T-helper 2 cell treated with Interferon-gamma antibody and Interleukin-4, amounts not matched to agents 100 ng/mL and 5 ng/mL, for 36 hours (primary cell): Measurements from ENCODE around the gene ARHGEF25. TPM values are rescaled to one million over a fixed set of nuclear protein-coding genes. Genes with fewer than 3 reads are reported as not detected.
"Not testable (repeated sequence)": the region's sequence is repeated elsewhere in the genome, so short reads cannot be mapped to it uniquely, and the experiment has no call there.

Experiments used
- intact Hi-C: fragments of 100-400 bp; cut with micrococcal nuclease; formaldehyde crosslinking; loops from one replicate; pipeline ENCODE4 v1.15.1; 2023
- total RNA-seq: library from RNA; stranded (reverse); gene quantifications from 2 replicates; pipeline ENCODE4 v1.2.3, GENCODE V29; 2022

ARHGEF25 gene
- 0.48 and 1.0 TPM in 2 replicates for total RNA-seq

DNA sequence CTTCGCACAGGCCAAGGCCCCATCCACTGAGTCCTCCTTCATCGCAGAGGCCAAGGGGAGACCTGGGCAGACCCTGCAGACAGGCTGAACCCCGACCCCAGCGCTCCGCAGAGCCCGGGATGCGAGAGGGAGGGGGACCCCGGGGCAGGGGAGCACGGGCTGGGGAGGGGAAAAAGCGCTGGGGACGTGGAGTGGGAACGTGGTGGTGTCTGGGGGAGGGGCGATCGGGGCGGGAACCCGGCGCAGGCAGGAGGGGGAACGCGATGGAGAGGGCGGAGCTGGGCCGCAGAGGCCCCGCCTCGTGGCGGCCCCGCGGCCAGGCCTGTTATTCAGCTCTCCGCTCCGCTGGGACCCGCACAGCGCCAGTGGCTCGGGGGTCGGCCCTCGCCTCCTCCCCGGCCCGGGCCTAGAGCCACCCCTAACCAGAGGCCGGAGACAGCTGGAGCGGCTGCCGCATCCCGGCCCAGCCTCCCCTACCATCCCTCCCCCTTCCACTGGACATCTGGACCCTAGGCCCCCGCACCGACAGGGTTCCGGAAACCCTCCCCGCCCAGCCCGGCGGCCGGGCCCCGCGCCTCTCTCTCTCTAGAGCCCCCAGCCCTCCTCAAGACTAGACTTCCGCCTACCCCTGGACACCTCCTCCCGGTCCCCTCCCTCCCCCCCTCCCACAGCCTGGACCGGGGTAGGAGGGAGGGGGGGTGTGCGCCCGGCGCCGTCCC, at the start of gene ARHGEF25:
Gene ARHGEF25 (plus strand): TSS at position 328 of the 719 bp plus-strand sequence. CDS start 460 bp downstream, outside the sequence.
- intact Hi-C loops = no loop called here

- intact Hi-C loops = no loop called here
Observed at GRCh38 chr12:57563358-57563757, 47.9 kb upstream of the ARHGEF25 start.

GRCh38 chr12:57564178-57564740, 47.0 kb upstream of the ARHGEF25 start:
- intact Hi-C loops = no loop called here

DNA sequence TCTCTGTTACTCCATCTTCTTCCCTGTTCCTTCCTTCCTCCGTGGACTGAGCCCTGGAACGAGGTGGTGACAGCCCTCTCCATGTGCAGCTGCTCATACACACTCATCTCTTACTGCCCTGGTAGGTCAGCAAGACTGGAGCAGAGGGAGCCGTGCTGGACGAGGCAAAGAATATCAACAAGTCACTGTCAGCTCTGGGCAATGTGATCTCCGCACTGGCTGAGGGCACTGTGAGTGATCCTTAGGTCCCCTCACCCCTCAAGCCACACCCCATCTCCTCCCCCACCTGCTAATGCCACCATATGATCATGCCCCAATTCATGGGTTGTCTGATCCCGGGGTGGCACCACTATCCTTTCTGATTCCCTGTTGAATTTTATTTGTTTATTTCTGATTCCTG, 42.4 kb upstream of the ARHGEF25 start:
- intact Hi-C loops = no loop called here

DNA sequence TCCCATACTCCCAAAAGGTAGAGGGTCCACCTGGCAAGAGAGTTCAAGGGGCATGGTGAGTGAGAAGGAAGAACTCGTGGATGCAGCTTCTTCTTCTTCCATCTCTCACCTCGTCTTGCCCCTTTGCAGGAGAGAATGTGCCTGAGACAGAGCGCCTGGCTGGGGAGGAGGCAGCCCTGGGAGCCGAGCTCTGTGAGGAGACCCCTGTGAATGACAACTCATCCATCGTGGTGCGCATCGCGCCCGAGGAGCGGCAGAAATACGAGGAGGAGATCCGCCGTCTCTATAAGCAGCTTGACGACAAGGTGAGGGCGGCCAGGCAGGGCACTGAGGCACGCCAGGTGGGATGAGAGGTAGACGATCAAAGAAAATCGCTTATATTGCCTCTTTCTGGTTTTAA, 41.4 kb upstream of the ARHGEF25 start:
- intact Hi-C loops = no loop called here

- intact Hi-C loops = not testable (repeated sequence)
Observed at GRCh38 chr12:57570438-57570837, 40.8 kb upstream of the ARHGEF25 start.

DNA sequence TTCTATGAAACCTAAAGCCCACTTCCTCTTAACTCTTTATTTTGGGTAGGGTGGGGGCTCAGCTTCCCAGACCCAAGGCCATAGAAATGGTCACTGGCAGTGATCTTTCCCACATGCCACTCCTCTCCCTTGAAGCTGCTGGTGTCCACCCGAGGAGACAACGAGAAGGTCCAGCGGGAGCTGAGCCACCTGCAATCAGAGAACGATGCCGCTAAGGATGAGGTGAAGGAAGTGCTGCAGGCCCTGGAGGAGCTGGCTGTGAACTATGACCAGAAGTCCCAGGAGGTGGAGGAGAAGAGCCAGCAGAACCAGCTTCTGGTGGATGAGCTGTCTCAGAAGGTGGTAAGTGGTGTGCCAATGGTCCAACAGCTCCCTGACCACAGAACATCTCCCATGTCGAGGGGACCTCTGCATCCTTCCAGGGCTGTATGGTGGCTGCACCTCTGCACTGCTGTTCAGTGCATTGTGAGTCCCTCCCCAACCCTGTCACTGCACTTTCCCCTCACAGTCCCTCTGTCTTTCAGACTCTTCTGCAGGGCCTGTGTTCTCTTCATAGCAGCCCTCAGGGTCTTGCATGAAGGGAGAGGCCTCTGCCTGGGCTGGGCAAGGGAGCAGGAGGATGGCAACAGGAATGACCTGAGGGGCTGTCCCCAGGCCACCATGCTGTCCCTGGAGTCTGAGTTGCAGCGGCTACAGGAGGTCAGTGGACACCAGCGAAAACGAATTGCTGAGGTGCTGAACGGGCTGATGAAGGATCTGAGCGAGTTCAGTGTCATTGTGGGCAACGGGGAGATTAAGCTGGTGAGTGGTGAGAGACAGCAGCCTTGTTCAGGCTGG, 39.1 kb upstream of the ARHGEF25 start:
- intact Hi-C loops = no loop called here

DNA sequence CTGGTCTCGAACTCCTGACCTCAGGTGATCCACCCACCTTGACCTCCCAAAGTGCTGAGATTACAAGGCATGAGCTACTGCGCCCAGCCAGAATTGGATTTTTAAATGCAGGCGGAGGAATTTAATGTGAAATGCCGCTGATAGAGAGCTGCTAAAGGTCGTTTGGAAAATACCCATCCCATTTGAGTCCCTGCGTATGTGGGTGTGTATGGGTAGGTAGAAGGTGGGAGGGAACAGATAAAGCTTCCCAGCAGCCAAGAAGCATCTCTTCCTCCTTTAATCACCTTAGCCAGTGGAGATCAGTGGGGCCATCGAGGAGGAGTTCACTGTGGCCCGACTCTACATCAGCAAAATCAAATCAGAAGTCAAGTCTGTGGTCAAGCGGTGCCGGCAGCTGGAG, 36.4 kb upstream of the ARHGEF25 start:
- intact Hi-C loops = no loop called here

DNA sequence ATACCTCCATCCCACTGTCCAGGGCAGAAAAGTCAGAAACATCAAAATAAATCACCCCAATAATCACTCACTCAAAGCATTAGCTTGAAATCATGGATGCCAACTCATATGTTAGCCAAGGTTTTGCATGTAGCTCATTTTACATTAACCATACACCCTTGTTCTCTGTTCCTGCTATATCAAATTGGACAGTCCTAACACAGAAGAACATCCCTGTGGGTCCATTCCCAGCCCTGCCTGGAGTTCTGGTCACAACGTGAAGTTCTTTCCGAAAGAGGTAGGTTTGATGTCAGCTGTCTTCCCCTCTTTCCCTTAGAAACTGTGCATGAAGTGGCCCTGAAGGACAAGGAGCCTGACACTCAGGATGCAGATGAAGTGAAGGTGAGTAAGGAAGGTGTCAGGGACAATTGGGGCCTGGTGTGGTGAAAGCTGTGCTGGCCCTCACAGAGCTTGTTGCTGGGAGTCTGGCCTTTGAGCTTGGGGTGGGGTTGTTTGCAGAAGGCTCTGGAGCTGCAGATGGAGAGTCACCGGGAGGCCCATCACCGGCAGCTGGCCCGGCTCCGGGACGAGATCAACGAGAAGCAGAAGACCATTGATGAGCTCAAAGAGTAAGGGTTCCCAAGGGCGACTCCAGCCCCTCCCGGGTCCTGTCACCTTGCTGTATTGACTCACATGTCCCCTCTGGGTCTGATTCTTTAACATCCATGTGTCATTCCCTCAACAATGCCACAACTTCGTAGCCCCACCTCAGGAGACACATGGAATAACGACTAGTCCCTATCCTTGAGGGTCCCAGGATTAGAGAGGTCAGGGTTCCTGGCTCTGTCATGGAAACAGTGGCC, 35.2 kb upstream of the ARHGEF25 start:
- intact Hi-C loops = no loop called here

- intact Hi-C loops = no loop called here
Observed at GRCh38 chr12:57576613-57577160, 34.5 kb upstream of the ARHGEF25 start.

- intact Hi-C loops = no loop called here
Observed at GRCh38 chr12:57577981-57578758, 33.1 kb upstream of the ARHGEF25 start.

DNA sequence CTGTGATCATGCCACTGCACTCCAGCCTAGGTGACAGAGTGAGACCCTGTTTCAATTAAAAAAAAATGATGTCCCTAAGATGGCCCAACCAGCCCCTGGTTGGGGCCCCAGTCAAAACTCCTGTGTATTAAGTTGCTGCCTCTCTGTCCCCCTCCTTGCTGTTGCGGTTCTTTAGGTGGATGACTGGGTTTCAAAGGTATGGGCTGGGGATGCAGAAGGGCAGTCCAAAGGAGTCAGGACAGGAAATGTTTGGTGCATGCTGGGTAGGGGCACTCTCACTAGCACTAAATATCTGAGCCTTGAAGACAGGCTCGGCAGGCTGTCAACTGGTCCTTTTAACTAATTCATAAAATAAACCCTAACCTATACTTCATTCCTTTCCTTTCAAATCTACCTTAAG, 32.2 kb upstream of the ARHGEF25 start:
- intact Hi-C loops = no loop called here

- intact Hi-C loops = no loop called here
Observed at GRCh38 chr12:57579677-57580465, 31.4 kb upstream of the ARHGEF25 start.

GRCh38 chr12:57580466-57580795, 30.8 kb upstream of the ARHGEF25 start:
- intact Hi-C loops = no loop called here

- intact Hi-C loops = no loop called here
Observed at GRCh38 chr12:57581802-57582201, 29.4 kb upstream of the ARHGEF25 start.

DNA sequence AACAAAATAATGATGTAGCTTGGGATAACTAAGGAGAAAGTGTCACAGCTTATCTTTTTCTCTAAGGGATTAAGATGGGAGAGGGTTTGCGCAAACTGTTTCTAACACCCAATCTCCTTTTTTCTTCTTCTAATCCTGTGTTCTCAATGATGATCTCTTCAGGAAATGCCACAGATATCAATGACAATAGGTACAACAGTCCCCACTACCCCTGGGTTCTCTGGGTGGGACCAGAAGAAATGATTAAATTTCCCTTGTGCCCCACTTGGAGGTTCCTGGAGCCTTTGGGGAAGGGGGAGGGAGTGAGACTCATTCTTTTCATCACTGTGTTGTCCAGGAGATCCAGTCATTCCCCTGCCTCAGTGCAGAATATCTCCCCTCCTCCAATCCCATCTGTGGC, 28.8 kb upstream of the ARHGEF25 start:
- intact Hi-C loops = no loop called here

DNA sequence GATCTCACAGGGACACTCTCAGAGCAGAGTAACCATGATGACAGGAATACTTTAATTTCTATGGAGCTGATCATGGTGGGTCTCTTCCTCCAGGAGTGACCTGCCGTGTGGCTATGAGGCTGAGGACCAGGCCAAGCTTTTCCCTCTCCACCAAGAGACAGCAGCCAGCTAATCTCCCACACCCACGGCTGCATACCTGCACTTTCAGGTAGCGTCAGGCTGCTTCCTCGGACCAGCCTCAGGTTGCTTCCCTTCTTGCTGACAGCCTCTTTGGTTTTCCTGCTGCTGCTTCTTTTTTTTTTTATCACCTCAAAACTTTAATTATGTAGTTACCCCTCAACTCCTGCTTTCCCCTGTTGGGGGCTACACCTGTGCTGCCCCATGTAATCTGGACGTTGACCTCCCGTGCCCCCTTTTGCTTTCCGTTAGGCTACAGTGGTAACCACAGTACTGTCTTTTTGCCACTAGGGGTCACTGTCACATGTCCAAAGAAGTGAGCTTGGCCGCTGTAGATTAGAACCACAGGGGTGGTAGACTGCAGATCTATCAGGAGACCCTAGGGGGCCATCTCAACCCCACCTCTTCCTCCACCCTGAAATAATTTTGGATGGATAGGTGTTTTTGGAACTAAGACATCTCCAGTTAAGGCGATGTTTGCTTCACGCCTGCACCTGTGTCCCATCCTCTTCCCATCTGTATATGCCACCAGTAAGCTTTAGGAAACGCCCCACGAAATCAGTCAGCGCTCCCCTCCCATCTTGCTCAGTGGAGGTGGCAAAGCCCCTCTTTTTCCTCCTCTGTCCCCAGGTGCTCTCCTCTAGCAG, 28.0 kb upstream of the ARHGEF25 start:
- intact Hi-C loops = loop anchor here (1.0 kb wide), 4 partner anchors 8 to 159 kb away; partner anchors contain the start of genes B4GALNT1 and PIP4K2C

DNA sequence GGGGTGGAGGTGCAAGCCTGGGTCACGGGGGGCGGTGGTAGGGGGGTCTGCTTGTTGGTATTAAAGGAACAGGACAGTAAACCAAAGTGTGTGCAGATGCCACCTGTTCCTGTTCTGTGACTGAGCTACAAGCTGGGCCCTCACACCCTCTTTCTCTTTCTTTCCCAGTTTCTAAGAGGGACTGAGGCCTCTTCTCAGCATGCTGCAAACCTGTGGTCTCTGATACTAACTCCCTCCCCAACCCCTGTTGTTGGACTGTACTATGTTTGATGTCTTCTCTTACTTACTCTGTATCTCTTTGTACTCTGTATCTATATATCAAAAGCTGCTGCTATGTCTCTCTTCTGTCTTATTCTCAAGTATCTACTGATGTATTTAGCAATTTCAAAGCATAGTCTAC, 27.2 kb upstream of the ARHGEF25 start:
- intact Hi-C loops = no loop called here

GRCh38 chr12:57584690-57585089, 26.5 kb upstream of the ARHGEF25 start:
- intact Hi-C loops = no loop called here
